ENCODE data around the gene FSHB. TPM values are rescaled to one million over a fixed set of nuclear protein-coding genes. Genes with fewer than 3 reads are reported as not detected.

The FSHB gene
- total and polyA plus RNA-seq, 2 of the 4 experiments (the other 2 are of a cell fraction): not detected

- intact Hi-C loops (cut with micrococcal nuclease): loop anchor here (1.0 kb wide), 1 partner anchor 38 kb away; no protein-coding TSS in a partner anchor
- in situ Hi-C loops (cut with MboI; ENCODE audit: low sequenced_read_pairs): no loop called here
- no CpG with 5 or more reads among the region's 1 CpG for WGBS, 2 experiments (ENCODE audit: extremely low coverage in 2 of 2, insufficient read length in 1 of 2)
- ATAC-seq (ENCODE audit: low read depth) (no peak), DNase-seq (no peak)
- Histone ChIP-seq H2AK9ac (replicated peaks; ENCODE audit: low read depth, low read length, poor library complexity) (no peak overlapping the region), H2AFZ (replicated peaks; ENCODE audit: low read length, poor library complexity) (no peak overlapping the region), H3K14ac (replicated peaks; ENCODE audit: low read depth, low read length) (no peak overlapping the region), H3K56ac (ENCODE audit: extremely low read depth, insufficient read depth, low read length) (no peak overlapping the region), H3K4ac (ENCODE audit: low read depth, low read length) (no peak overlapping the region), H2AK5ac (ENCODE audit: low read depth, low read length) (no peak overlapping the region), H2BK20ac (ENCODE audit: low read depth, low read length) (no peak overlapping the region), H3K4me1 (ENCODE audit: control insufficient read depth, insufficient read depth, low read length) (no peaks in the 10 kb centered on the region), H3K9me3 (ENCODE audit: control insufficient read depth, insufficient read depth, low read length) (no peaks in the 10 kb centered on the region), H3K4me2 (ENCODE audit: low read depth, low read length) (no peak overlapping the region), H4K91ac (ENCODE audit: insufficient read depth, low read depth, low read length) (no peak overlapping the region), H2BK120ac (ENCODE audit: low read depth, low read length) (no peak overlapping the region), H3K9me1 (ENCODE audit: insufficient read depth, low read length) (no peaks in the 10 kb centered on the region), H2BK5ac (ENCODE audit: low read depth, low read length, poor library complexity, severe bottlenecking) (no peak overlapping the region), H4K5ac (ENCODE audit: low read depth, low read length) (no peak overlapping the region), H3K23ac (ENCODE audit: low read depth, low read length) (no peak overlapping the region), H3K9ac (ENCODE audit: low read depth, low read length) (no peak overlapping the region), H2BK15ac (ENCODE audit: low read depth, low read length) (no peak overlapping the region), H3K36me3 (ENCODE audit: control insufficient read depth, insufficient read depth, low read length) (no peaks in the 10 kb centered on the region), H3K79me1 (ENCODE audit: low read depth in 1 of 2, low read length in 2 of 2) (no peaks in the 10 kb centered on the region), H3K18ac (ENCODE audit: low read depth, low read length) (no peak overlapping the region), H4K20me1 (ENCODE audit: insufficient read depth, low read length) (no peaks in the 10 kb centered on the region), H4K8ac (ENCODE audit: low read depth in 2 of 2, low read length in 2 of 2) (no peak overlapping the region), H3K27ac (ENCODE audit: insufficient read depth, low read length) (no peak overlapping the region), H3K4me3 (ENCODE audit: insufficient read depth, low read depth, low read length) (no peak overlapping the region), H3K27me3 (ENCODE audit: control insufficient read depth, insufficient read depth, low read length) (no peaks in the 10 kb centered on the region)
- CTCF ChIA-PET: no interaction called here
- POLR2A ChIA-PET (ENCODE audit: unreplicated experiment): no interaction called here
- dilution Hi-C loops (cut with HindIII; ENCODE audit: low sequenced_read_pairs, unreplicated experiment): no loop called here
- BruUV-seq (replicated peaks): no TSS peak
- TF ChIP-seq MXI1 (IDR thresholded peaks at IDR 0.05; ENCODE audit: borderline replicate concordance, low read depth, low read length): no peak
- no peak for TF ChIP-seq SMC3 (IDR thresholded peaks at IDR 0.05; ENCODE audit: low read depth, low read length)
- no peak for TF ChIP-seq CEBPB (IDR thresholded peaks at IDR 0.05; ENCODE audit: low read depth, low read length)
- no peak for TF ChIP-seq FOS (IDR thresholded peaks at IDR 0.05; ENCODE audit: low read depth, low read length)
- no peak for TF ChIP-seq ELK1 (IDR thresholded peaks at IDR 0.05; ENCODE audit: borderline replicate concordance, low read depth, low read length)
- no peak for TF ChIP-seq CTCF (conservative IDR thresholded peaks at IDR 0.05; ENCODE audit: low read depth, low read length)
- no peak for TF ChIP-seq RAD21 (IDR thresholded peaks at IDR 0.05; ENCODE audit: low read length)
- no peak for TF ChIP-seq RFX5 (IDR thresholded peaks at IDR 0.05; ENCODE audit: low read depth, low read length)
- no peak for TF ChIP-seq USF2 (IDR thresholded peaks at IDR 0.05; ENCODE audit: low read depth, low read length)
- no peak for TF ChIP-seq CHD1 (IDR thresholded peaks at IDR 0.05; ENCODE audit: low read depth, low read length)
- TF ChIP-seq POLR2A (IDR thresholded peaks at IDR 0.05; ENCODE audit: low read depth, low read length): no peak
- TF ChIP-seq MAFK (IDR thresholded peaks at IDR 0.05; ENCODE audit: low read depth, low read length): no peak
- TF ChIP-seq MAZ (IDR thresholded peaks at IDR 0.05; ENCODE audit: borderline replicate concordance, low read depth, low read length): no peak
- TF ChIP-seq RCOR1 (IDR thresholded peaks at IDR 0.05; ENCODE audit: insufficient replicate concordance, low read length): no peak
- no peak for TF ChIP-seq NFE2L2 (IDR thresholded peaks at IDR 0.05; ENCODE audit: low read depth, low read length)
- TF ChIP-seq BHLHE40 (IDR thresholded peaks at IDR 0.05; ENCODE audit: low read depth, low read length): no peak
These were observed 31.0 kb downstream of the FSHB start for GRCh38 chr11:30261821-30262220.
